Karpas-422 (cell line): Measurements from ENCODE around the gene CCKAR. TPM values are rescaled to one million over a fixed set of nuclear protein-coding genes. Genes with fewer than 3 reads are reported as not detected.

Source experiments
- total RNA-seq: library from RNA; depleted of rRNA; stranded (reverse); fragments of >200 nt; shearing (Covaris generic); gene quantifications from 2 replicates; pipeline ENCODE4 v1.2.3, GENCODE V29; 2014; ENCODE audit warnings: low replicate concordance; rRNA removed

The CCKAR gene
- total RNA-seq, 1 experiment from 2014 or later, result not detected

Other genes starting within 250 kb of the CCKAR start
- 23.8 and 36.8 TPM in 2 replicates for gene RBPJ, start 169.5 kb downstream of the CCKAR start, total RNA-seq
- 5.6 and 14.1 TPM in 2 replicates for gene TBC1D19, start 93.6 kb upstream of the CCKAR start, total RNA-seq